HG03342 (cell line): ENCODE data around the gene TRIM62.

Source experiments
- ATAC-seq: cut with Tn5 transposase; IDR thresholded peaks from one replicate; pipeline ENCODE4 v1.9.1; 2021; ENCODE audit warnings: mild to moderate bottlenecking, moderate library complexity; ENCODE audit not compliant: unreplicated experiment

TRIM62 gene

DNA sequence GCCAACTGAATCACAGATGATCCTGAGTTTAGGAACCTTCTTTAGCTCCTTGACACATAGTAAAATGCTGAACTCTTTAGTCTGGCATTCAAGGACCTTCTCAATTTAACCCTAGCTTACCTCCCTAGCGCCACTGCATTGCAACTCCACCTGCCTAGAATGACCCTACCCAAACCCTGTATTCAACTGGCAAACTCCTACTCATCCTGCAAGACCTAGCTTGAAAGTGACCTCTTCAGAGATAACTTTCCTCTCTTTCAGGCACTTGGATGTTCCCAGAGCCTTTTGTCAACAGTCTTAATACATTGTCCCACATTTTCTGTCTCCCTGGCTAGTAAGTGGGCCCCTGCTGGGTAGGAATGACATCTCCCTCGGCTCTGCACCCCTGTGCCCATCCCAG, 19.7 kb downstream of the TRIM62 start:
- ATAC-seq = no peak

- ATAC-seq = no peak
Observed at GRCh38 chr1:33161061-33161681, 20.7 kb downstream of the TRIM62 start.

GRCh38 chr1:33159577-33159976, 22.3 kb downstream of the TRIM62 start:
- no peak for ATAC-seq

GRCh38 chr1:33158366-33158765, 23.5 kb downstream of the TRIM62 start:
- no peak for ATAC-seq

DNA sequence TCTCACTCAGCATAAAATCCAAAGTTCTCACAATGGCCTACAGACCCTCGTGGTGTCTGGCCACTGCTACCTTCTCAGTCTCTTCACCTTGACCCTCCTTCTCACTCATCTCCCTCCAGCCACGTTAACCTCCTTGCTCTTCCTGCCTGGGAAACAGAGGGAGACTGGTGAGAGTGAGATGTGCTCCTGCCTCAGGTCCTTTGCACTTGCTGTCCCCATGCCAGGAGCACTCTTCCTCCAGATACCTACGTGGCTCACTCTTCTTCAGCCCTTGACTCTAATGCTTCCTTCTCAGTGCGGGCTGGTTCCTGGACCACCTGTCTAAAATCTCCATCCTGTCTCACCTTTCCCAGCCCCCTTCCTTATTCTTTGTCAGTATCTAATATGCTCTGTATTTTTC, 24.7 kb downstream of the TRIM62 start:
- no peak for ATAC-seq

DNA sequence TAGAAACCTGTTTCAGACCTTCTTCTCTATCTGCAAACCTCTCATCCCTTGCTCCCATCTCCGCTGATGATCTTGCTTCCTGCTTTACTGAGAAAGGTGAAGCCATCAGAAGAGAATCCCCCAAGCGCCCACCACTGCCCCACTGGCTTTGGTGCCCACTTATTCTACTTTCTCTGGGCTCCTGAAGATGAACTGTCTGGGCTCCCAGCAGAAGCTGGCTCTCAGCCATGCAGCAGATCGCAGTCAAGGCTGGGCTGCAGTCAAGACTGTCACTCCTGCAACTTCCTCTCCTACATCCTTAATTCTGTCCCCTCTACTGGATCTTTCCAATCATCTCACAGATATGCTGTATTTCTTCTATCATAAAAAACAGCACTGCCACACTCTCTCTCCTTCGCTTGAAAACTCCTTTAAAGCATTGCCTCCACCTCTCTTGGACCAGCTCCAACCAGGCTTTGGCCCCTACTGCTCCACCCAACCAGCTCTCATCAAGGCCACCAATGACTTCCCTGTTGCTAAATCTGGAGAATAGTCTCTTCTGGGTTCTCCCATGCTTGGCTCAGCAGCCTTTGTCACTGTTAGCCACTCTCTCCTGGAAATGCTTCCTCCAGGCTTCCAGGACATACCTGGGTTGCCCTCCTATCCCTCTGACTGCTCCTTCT, 25.8 kb downstream of the TRIM62 start:
- ATAC-seq = no peak

DNA sequence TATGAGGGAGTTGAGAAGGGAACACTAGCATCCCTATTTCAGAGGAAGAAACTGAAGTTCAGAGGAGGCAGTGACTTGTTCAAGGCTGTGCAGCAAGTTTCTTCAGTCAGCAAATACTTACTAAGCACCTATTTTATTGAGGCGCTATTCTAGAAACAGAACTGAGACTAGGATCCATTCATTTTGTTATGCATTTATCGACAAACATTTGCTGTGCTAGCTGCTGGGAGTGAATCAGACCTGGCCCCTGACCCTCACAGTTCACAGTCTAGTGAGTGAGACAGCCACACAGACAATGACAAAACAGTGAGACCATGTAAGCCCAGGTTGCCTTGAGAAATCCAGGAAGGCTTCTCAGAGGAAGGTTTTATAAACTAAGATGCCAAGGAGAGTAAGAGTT, 28.2 kb downstream of the TRIM62 start:
- ATAC-seq = no peak

GRCh38 chr1:33152685-33153432, 29.0 kb downstream of the TRIM62 start:
- ATAC-seq = no peak

GRCh38 chr1:33151116-33151515, 30.7 kb downstream of the TRIM62 start:
- no peak for ATAC-seq

- ATAC-seq = no peak
Observed at GRCh38 chr1:33150522-33150921, 31.3 kb downstream of the TRIM62 start.

GRCh38 chr1:33149453-33150190, 32.2 kb downstream of the TRIM62 start:
- ATAC-seq = no peak

DNA sequence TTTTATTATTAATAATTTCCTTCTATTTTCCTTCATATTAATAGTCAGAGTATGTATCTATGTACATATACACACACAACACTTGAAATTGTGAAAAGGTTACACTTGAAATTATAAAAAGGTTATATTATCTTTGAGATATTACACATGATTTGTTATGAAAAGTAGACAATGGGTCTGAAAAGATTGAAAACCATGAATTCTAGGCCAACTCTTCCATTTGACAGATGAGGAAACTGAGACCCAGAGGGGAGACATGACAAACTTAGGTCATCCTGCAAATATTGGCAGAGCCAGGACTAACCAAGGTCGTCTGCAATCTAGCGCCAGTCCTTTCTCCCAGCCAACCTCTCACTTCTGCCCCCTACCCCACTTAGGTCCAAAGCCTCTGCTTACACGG, 33.2 kb downstream of the TRIM62 start:
- no peak for ATAC-seq

DNA sequence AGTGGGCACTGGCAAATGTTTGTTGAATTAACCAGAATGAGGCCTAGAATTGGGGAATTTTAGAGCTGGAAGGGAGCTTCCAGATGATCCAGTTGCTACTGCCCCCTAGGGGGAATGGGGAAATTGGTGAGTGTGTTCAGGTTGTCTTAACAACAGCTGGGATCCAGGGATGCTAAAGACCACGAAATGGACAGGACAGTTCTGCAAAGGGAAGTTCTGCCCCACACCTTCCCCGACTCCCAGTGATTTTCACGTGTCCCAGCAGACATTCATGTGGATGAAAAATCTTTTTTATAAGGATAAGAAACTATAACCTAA, 33.9 kb downstream of the TRIM62 start:
- ATAC-seq = no peak

- no peak for ATAC-seq
Observed at GRCh38 chr1:33147275-33147996, 34.4 kb downstream of the TRIM62 start.

GRCh38 chr1:33146003-33146402, 35.8 kb downstream of the TRIM62 start:
- ATAC-seq = no peak

DNA sequence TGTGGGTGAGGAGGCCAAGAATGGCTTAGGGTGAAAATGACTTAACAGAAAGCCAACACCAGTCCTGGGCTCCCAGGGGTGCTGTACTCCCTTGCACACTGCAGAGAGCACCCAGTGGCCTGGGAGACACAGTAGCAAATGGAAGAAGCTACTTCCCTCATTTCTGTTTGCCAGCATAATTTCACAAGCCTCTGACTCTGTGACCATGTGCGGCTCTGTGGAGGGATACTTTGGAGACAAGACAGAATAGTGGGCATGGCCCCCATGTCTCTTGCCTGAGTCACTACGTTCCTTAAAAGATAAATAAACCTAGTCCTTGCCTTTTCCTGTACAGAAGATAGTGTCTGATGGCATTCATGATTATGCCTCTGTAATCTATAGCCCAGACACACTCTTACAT, 38.1 kb downstream of the TRIM62 start:
- ATAC-seq = no peak

- no peak for ATAC-seq
Observed at GRCh38 chr1:33143176-33143575, 38.7 kb downstream of the TRIM62 start.

- no peak for ATAC-seq
Observed at GRCh38 chr1:33142483-33143064, 39.3 kb downstream of the TRIM62 start.

GRCh38 chr1:33141781-33142180, 40.1 kb downstream of the TRIM62 start:
- no peak for ATAC-seq

GRCh38 chr1:33141216-33141615, 40.6 kb downstream of the TRIM62 start:
- no peak for ATAC-seq
